ENCODE data around the gene ANAPC16.
A peak's percentile ranks its signal among the peaks of the same experiment; 100 is the strongest.

The ANAPC16 gene

DNA sequence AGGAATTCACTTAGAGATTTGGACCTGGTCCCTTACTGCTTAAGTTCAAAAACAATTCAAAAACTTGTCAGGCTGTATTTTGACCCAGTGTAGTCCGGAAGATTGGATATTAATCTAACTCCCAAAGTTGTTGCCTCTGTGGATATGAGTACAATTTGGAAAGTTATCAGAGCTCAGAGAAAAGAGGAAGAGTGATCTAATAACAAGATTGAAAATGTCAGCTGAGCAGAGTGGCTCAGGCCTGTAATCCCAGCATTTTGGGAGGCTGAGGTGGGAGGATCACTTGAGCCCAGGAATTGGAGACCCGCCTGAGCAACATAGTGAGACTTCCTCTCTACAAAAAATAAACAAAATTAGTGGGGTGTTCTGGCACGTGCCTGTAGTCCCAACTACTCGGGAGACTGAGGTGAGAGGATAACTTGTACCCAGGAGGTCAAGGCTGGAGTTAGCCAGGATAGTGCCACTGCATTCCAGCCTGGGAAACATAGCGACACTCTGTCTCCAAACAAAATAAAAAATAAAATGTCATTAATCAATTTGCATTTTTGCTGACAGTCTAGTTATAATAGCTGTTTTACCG, 3.5 kb downstream of the ANAPC16 start:
- Histone ChIP-seq H3K27me3 (ENCODE audit: insufficient read depth, poor library complexity, severe bottlenecking) (no peaks in the 10 kb centered on the region), H3K27ac (replicated peaks) (peak overlapping the region; percentile 53), H3K4me3 (replicated peaks; ENCODE audit: insufficient read depth, low read length) (no peak overlapping the region)
- DNase-seq (ENCODE audit: low read depth in 1 of 2, low spot score in 1 of 2) = no peak
- TF ChIP-seq, protein P1, sequence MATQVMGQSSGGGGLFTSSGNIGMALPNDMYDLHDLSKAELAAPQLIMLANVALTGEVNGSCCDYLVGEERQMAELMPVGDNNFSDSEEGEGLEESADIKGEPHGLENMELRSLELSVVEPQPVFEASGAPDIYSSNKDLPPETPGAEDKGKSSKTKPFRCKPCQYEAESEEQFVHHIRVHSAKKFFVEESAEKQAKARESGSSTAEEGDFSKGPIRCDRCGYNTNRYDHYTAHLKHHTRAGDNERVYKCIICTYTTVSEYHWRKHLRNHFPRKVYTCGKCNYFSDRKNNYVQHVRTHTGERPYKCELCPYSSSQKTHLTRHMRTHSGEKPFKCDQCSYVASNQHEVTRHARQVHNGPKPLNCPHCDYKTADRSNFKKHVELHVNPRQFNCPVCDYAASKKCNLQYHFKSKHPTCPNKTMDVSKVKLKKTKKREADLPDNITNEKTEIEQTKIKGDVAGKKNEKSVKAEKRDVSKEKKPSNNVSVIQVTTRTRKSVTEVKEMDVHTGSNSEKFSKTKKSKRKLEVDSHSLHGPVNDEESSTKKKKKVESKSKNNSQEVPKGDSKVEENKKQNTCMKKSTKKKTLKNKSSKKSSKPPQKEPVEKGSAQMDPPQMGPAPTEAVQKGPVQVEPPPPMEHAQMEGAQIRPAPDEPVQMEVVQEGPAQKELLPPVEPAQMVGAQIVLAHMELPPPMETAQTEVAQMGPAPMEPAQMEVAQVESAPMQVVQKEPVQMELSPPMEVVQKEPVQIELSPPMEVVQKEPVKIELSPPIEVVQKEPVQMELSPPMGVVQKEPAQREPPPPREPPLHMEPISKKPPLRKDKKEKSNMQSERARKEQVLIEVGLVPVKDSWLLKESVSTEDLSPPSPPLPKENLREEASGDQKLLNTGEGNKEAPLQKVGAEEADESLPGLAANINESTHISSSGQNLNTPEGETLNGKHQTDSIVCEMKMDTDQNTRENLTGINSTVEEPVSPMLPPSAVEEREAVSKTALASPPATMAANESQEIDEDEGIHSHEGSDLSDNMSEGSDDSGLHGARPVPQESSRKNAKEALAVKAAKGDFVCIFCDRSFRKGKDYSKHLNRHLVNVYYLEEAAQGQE (IDR thresholded peaks at IDR 0.05; ENCODE audit: insufficient replicate concordance, low read depth) = no peak
- TF ChIP-seq GABPA (IDR thresholded peaks at IDR 0.05; ENCODE audit: low read depth) (no peak), POLR2AphosphoS5 (IDR thresholded peaks at IDR 0.05; ENCODE audit: low read depth) (no peak), SPI1 (IDR thresholded peaks at IDR 0.05; ENCODE audit: borderline replicate concordance, low read depth) (peak; percentile 57; the same call in 1 of the 2 replicates)
- TF ChIP-seq, protein P2, sequence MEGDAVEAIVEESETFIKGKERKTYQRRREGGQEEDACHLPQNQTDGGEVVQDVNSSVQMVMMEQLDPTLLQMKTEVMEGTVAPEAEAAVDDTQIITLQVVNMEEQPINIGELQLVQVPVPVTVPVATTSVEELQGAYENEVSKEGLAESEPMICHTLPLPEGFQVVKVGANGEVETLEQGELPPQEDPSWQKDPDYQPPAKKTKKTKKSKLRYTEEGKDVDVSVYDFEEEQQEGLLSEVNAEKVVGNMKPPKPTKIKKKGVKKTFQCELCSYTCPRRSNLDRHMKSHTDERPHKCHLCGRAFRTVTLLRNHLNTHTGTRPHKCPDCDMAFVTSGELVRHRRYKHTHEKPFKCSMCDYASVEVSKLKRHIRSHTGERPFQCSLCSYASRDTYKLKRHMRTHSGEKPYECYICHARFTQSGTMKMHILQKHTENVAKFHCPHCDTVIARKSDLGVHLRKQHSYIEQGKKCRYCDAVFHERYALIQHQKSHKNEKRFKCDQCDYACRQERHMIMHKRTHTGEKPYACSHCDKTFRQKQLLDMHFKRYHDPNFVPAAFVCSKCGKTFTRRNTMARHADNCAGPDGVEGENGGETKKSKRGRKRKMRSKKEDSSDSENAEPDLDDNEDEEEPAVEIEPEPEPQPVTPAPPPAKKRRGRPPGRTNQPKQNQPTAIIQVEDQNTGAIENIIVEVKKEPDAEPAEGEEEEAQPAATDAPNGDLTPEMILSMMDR (IDR thresholded peaks at IDR 0.05; ENCODE audit: insufficient read depth, low read length) = no peak

DNA sequence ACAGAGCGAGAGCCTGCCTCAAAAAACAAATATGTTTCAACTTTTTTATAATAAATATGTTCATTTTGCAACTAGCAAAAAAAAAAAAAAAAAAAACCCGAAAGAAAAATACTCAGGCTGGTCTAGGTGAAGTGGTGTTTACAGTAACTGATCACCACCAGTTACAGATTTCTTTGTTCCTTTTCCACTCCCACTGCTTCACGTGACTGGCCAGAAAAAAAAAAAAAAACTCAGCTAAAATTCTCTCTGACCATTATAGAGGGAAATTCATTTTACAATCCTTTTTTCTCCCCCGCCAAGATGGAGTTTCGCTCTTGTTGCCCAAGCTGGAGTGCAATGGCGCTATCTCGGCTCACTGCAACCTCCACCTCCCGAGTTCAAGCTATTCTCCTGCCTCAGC, 4.8 kb downstream of the ANAPC16 start:
- H3K4me3 ChIP-seq (replicated peaks; ENCODE audit: insufficient read depth, low read length) = no peak overlapping the region
- no peak overlapping the region for H3K27ac ChIP-seq (replicated peaks)
- H3K27me3 ChIP-seq (ENCODE audit: insufficient read depth, poor library complexity, severe bottlenecking) = no peaks in the 10 kb centered on the region
- no peak for DNase-seq (ENCODE audit: low read depth in 1 of 2, low spot score in 1 of 2)
- no peak for TF ChIP-seq GABPA (IDR thresholded peaks at IDR 0.05; ENCODE audit: low read depth)
- TF ChIP-seq, protein P2 (IDR thresholded peaks at IDR 0.05; ENCODE audit: insufficient read depth, low read length) = no peak
- TF ChIP-seq, protein P1 (IDR thresholded peaks at IDR 0.05; ENCODE audit: insufficient replicate concordance, low read depth) = no peak
- no peak for TF ChIP-seq POLR2AphosphoS5 (IDR thresholded peaks at IDR 0.05; ENCODE audit: low read depth)

DNA sequence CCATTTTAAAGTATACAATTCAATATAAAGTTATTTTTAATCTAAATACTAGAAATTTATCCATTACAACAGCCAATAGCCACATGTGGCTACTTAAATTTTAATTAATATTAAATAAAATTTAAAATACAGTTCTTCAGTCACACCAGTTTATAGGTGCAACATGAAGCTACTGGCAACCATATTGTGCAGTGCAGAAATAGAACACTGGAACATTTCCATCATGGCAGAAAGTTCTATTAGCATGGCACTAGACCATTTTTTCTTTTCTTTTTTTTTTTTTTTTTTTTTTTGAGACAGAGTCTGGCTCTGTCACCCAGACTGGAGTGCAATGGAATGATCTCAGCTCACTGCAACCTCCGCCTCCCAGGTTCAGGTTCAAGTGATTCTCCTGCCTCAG, 5.5 kb downstream of the ANAPC16 start:
- Histone ChIP-seq H3K27ac (replicated peaks) (no peak overlapping the region), H3K4me3 (replicated peaks; ENCODE audit: insufficient read depth, low read length) (no peak overlapping the region), H3K27me3 (ENCODE audit: insufficient read depth, poor library complexity, severe bottlenecking) (no peaks in the 10 kb centered on the region)
- TF ChIP-seq, protein P2 (IDR thresholded peaks at IDR 0.05; ENCODE audit: insufficient read depth, low read length) = no peak
- TF ChIP-seq POLR2AphosphoS5 (IDR thresholded peaks at IDR 0.05; ENCODE audit: low read depth) (no peak), SPI1 (IDR thresholded peaks at IDR 0.05; ENCODE audit: borderline replicate concordance, low read depth) (no peak), GABPA (IDR thresholded peaks at IDR 0.05; ENCODE audit: low read depth) (no peak)
- TF ChIP-seq, protein P1 (IDR thresholded peaks at IDR 0.05; ENCODE audit: insufficient replicate concordance, low read depth) = no peak
- no peak for DNase-seq (ENCODE audit: low read depth in 1 of 2, low spot score in 1 of 2)

All from HL-60 (cell line).